Measurements from ENCODE around the gene FLNA.
"Not testable (repeated sequence)": the region's sequence is repeated elsewhere in the genome, so short reads cannot be mapped to it uniquely, and the experiment has no call there.

Gene FLNA

DNA sequence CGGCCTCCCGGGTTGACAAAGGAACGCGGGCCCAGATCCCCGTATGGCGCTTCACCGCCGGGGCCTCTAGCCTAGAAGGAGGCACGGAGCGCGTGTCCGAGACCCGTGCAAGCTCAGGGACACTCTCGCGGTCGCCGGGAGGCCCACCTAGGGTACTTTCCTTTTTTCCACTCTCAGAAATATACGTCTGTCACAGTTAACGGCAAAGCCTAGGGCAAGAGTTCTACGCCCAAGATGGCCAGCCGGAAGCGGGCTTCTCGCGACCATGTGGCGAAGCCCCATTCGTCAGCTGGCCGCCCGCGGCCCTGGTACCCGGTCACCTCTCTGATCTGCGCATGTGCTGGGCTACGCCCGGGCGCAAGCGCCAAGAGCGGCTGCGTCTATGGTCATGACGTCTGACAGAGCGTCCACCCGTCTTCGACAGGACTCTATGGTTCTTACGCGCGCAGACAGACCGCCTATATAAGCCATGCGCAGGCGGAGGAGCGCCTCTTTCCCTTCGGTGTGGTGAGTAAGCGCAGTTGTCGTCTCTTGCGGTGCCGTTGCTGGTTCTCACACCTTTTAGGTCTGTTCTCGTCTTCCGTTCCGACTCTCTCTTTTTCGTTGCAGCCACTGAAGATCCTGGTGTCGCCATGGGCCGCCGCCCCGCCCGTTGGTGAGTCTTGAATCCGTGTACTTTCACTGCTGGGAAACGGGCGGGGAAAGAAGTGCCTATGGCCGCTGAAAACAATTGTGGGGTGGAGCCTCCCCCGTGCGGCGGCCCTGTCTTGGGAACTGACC, 23.6 kb upstream of the FLNA start, which contains the start of gene RPL10:
TSS of gene RPL10 (plus strand) at position 490 of the 780 bp plus-strand sequence. CDS start at position 633, 143 bp downstream.
- TF ChIP-seq, protein P1, sequence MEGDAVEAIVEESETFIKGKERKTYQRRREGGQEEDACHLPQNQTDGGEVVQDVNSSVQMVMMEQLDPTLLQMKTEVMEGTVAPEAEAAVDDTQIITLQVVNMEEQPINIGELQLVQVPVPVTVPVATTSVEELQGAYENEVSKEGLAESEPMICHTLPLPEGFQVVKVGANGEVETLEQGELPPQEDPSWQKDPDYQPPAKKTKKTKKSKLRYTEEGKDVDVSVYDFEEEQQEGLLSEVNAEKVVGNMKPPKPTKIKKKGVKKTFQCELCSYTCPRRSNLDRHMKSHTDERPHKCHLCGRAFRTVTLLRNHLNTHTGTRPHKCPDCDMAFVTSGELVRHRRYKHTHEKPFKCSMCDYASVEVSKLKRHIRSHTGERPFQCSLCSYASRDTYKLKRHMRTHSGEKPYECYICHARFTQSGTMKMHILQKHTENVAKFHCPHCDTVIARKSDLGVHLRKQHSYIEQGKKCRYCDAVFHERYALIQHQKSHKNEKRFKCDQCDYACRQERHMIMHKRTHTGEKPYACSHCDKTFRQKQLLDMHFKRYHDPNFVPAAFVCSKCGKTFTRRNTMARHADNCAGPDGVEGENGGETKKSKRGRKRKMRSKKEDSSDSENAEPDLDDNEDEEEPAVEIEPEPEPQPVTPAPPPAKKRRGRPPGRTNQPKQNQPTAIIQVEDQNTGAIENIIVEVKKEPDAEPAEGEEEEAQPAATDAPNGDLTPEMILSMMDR (IDR thresholded peaks at IDR 0.05; ENCODE audit: extremely low read depth, missing control alignments) = no peak
- peak; percentile 91 for DNase-seq (ENCODE audit: low spot score)

DNA sequence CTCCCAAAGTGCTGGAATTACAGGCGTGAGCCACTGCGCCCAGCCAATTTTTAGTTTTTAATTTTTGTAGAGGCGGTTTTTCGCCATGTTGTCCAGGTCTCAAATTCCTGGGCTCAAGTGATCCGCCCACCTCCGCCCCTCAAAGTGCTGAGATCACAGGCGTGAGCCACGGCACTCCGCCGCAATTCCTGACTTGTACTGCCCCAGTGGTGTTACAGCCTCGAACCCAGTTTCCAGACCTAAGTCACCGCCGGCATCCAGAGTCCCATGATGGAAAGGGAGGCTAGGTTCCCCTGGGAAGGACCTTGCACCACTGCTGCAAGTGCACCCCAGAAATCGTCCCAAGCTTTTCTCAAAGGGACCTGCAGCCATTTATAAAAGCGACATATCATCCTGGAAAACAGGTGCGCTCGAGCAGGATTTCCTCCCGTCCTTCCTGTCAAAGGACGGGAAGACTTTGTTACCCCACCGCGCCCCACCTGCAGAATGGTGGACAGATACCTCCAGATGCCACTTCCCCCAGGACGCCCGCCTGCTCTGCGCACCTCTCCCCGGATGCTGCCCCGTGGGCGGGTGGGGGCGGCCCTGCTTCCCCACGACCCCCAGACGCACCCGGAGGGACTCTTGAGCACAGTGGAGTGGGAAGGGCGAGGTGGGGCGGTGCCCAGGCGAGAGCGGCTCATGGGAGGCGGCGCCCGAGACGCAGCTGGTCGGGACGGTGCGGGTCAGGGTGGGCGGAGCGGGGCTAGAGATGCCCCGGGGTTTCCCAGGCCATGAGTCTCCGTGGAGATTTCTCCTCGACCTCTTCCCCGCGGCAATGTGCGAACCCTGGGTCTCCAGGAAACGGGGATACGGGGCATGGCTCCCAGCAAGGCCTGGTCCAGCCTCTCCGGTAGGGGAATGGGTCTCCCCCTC, 22.8 kb upstream of the FLNA start:
- DNase-seq (ENCODE audit: low spot score) = peak; percentile 61
- TF ChIP-seq, protein P1 (IDR thresholded peaks at IDR 0.05; ENCODE audit: extremely low read depth, missing control alignments) = no peak

DNA sequence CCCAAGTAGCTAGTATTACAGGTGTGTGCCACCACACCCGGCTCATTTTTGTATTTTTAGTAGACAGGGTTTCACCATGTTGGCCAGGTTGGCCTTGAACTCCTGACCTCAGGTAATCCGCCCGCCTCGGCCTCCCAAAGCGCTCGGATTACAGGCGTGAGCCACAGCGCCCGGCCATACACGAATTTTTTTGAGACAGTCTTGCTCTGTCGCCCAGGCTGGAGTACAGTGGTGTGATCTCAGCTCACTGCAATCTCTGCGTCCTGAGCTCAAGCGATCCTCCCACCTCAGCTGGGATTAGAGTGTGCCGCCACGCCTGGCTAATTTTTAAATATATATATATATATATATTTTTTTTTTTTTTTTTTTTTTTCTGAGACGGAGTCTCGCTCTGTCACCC, 21.9 kb upstream of the FLNA start:
- DNase-seq (ENCODE audit: low spot score) = not testable (repeated sequence)

DNA sequence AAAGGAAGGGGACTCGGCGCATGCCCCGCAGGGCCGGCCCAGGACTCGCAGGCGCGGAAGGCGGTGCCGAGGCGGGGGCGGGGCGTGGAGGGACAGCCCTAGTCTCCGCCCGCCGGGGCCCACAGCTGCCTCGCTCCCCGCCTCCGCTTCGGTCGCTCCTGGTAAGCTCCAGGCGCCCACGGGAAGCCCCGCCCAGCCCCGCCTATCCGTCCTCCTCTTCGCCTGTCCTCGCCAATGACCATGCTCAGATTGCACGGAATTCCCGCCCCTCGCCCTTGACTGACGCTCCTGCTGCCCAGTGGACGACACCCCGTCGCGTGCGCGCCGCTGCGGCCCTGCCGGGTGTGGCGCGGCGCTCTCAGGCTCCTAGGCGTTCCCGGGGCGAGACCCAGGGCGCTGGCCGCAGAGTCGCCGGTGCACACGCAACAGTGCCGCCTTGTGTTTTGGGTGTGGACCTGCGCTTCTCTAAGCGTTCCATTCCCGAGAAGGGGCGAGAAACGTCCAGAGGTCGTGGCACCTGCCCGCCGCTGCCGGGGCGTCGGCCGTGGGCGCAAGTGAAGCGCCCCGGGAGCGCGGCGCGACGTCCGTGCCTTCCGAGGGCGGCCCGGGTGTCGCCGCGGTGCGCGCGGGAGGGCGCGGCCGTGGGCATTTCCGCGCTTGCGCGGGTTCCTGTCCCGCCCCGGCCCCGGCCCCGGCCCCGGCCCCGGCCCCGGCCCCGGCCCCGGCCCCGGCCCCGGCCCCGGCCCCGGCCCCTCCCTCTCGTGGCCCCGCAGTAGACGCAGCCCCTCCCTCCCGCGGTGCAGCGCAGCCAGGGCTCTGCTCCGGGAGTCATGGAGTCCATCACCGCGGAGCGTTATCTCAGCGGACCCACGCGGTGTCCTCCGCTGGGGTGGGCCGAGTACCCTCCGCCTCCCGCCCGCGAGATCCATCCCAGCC, 15.6 kb upstream of the FLNA start:
- DNase-seq (ENCODE audit: low spot score) = not testable (repeated sequence)

DNA sequence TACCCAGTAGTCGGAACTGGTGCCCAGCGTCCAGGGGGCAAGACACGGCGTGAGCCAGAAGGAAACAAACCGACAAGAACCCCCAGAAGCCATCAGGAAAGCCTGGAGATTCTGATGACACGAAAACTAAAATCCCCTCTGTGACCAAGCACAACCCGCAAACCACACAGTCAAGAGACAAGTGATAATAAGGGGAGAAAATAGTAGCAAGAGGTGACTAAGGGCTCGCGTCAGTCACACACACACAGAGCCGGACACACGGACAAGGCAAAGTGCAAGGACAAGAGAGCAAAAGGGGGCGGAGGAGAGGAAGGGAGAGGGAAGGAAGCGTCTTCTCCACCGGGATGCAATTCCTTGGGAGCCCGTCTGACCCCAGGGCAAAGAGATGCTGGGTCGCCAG, 14.2 kb upstream of the FLNA start:
- DNase-seq (ENCODE audit: low spot score) = not testable (repeated sequence)

DNA sequence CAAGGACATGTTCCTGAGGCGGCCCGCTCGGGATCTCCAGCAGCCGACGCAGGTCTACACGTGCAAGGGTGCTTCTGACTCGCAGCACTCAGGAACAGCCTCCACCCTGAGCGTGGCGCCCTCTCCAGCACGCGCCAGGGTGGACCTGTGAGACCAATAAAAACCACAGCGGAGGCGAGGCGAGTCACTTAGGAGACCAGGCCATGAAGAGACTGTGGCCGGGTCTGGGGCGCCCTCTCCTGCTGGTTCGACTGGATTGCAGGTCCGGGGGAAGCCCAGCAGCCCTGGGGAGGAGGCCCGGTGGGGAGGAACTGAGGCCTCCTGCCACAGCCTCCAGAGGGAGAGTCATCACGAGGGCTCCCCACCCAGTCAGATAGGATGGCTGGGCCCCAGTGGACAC, 13.7 kb upstream of the FLNA start:
- DNase-seq (ENCODE audit: low spot score) = not testable (repeated sequence)

DNA sequence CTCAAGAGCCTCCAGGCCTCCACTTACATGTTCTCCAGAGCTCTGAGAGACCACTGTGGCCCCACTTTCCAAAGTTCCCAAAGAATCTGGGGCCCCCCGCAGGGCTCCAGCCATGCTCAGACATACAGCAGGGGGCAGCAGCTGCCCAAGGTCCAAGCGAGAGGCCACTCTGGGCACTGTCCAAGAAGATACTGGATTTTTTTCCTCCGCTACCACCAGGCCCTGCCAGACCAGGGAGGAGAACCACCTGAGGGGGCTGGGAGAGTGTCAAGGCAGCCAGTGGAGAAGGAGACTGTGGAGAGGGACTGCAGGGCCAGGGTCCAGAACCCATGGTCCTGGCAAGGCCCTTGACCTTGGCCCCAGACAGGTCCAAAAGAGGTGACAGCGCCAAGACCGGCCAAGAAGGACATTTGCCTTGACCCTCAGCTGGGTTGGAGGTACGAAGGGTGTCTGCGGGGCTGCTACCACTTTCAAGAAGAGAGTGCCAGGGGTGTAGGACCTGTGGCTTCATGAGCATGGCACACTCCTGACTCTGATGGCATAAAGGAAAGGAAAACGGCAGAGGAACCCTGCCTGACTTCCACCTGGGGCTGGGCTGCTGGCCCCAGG, 10.0 kb upstream of the FLNA start:
- TF ChIP-seq, protein P1 (IDR thresholded peaks at IDR 0.05; ENCODE audit: extremely low read depth, missing control alignments) = no peak
- no peak for DNase-seq (ENCODE audit: low spot score)

DNA sequence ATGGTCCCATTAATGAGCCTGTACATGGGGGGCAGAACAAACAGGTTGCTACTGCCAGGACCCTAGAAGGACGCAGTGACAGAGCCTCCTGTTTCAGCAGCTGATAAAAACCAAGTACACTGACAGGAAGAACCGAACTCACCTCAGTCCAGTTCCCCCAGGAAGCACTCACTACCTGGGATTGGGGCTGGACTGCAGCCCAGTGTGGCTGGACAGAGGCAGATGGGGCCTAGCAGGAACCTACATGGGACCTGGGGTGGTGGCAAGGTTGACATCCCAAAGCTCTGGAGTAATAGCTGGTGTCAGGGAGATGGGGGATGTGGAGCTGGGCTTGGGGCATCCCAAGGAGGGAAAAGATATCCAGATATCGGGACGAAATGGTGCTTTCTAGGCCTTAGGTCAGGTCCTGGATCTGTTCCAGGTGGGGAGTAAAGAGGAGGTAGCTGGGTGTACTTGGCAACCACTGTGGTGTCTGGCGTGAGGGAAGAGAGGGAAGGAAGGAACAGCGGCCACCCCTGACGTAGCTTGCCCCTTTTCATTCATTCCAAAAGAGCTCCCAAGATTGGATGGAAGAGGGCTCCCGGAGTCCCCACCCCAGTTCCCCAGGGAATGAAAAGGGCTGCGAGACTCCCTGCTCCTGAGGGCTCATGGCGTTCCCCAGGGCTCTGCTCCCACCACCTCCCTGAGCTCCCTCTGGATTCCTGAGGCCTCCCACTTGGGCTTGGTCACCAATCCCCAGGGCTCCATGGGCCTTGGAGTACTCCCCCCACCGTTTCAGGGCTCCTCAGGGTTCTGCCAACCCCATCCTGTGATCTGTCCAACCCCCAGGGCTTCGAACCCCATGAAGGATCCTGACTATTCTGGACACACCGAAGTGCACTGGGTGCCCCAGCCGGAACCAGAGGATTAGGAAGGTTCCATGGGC, 9.2 kb upstream of the FLNA start:
- TF ChIP-seq, protein P1 (IDR thresholded peaks at IDR 0.05; ENCODE audit: extremely low read depth, missing control alignments) = no peak
- DNase-seq (ENCODE audit: low spot score) = no peak

All from GM20000 (cell line).